H9 (cell line): ENCODE data around the gene TRO. TPM values are rescaled to one million over a fixed set of nuclear protein-coding genes. Genes with fewer than 3 reads are reported as not detected.

Experiments used
- DNase-seq: peaks from one replicate; pipeline ENCODE4 v3.0.0-alpha.2; 2017
- H2AFZ ChIP-seq: one replicate; pipeline ENCODE4 v1.6.1; 2013; ENCODE audit warnings: mild to moderate bottlenecking, low read length, control low read depth, moderate library complexity
- H2AK5ac ChIP-seq: 2 replicates; pipeline ENCODE4 v1.6.1; 2013; ENCODE audit warnings: low read length, control low read depth, mixed read lengths; ENCODE audit not compliant: insufficient read length
- H2BK120ac ChIP-seq: one replicate; pipeline ENCODE4 v1.6.1; 2013; ENCODE audit warnings: low read depth, mild to moderate bottlenecking, low read length, control low read depth, inconsistent platforms; ENCODE audit not compliant: poor library complexity, severe bottlenecking
- H2BK12ac ChIP-seq: 2 replicates; pipeline ENCODE4 v1.6.1; 2013; ENCODE audit warnings: low read length, control low read depth, mixed read lengths, low read depth; ENCODE audit not compliant: insufficient read length
- H2BK15ac ChIP-seq: 2 replicates; pipeline ENCODE4 v1.6.1; 2013; ENCODE audit warnings: low read depth, low read length, control low read depth
- H2BK20ac ChIP-seq: one replicate; pipeline ENCODE4 v1.6.1; 2013; ENCODE audit warnings: low read depth, mild to moderate bottlenecking, low read length, control low read depth, inconsistent platforms; ENCODE audit not compliant: poor library complexity, severe bottlenecking
- H2BK5ac ChIP-seq: 2 replicates; pipeline ENCODE4 v1.6.1; 2013; ENCODE audit warnings: low read length, control low read depth, mixed read lengths; ENCODE audit not compliant: insufficient read length
- H3K14ac ChIP-seq: 2 replicates; pipeline ENCODE4 v1.6.1; 2013; ENCODE audit warnings: low read length, control low read depth; ENCODE audit not compliant: insufficient read depth
- H3K18ac ChIP-seq: 2 replicates; pipeline ENCODE4 v1.6.1; 2013; ENCODE audit warnings: low read depth, mild to moderate bottlenecking, mixed read lengths, low read length, control low read depth; ENCODE audit not compliant: insufficient read length
- H3K23ac ChIP-seq: 2 replicates; pipeline ENCODE4 v1.6.1; 2013; ENCODE audit warnings: low read length, control low read depth, mixed read lengths, low read depth; ENCODE audit not compliant: insufficient read length
- H3K23me2 ChIP-seq: 2 replicates; pipeline ENCODE4 v1.6.1; 2013; ENCODE audit warnings: low read depth, mild to moderate bottlenecking, mixed read lengths, low read length, control low read depth; ENCODE audit not compliant: insufficient read length, poor library complexity, severe bottlenecking
- H3K27ac ChIP-seq: 2 replicates; pipeline ENCODE4 v1.5.1; 2013; ENCODE audit warnings: low read length, control low read depth, mixed read lengths, low read depth; ENCODE audit not compliant: insufficient read length
- H3K27me3 ChIP-seq: 2 replicates; pipeline ENCODE4 v1.6.1; 2013; ENCODE audit warnings: low read length, control low read depth, inconsistent platforms; ENCODE audit not compliant: insufficient read depth
- H3K4ac ChIP-seq: 2 replicates; pipeline ENCODE4 v1.6.1; 2013; ENCODE audit warnings: low read depth, mild to moderate bottlenecking, control low read depth, inconsistent platforms, low read length, moderate library complexity
- H3K4me1 ChIP-seq: 2 replicates; pipeline ENCODE4 v1.6.1; 2013; ENCODE audit warnings: low read length, control low read depth, inconsistent platforms; ENCODE audit not compliant: insufficient read depth
- H3K4me2 ChIP-seq: 2 replicates; pipeline ENCODE4 v1.6.1; 2013; ENCODE audit warnings: low read length, control low read depth, mixed read lengths; ENCODE audit not compliant: insufficient read length, insufficient read depth
- H3K56ac ChIP-seq: 2 replicates; pipeline ENCODE4 v1.6.1; 2013; ENCODE audit warnings: low read depth, mild to moderate bottlenecking, mixed read lengths, low read length, control low read depth; ENCODE audit not compliant: insufficient read length
- H3K79me1 ChIP-seq: 2 replicates; pipeline ENCODE4 v1.6.1; 2013; ENCODE audit warnings: low read depth, mild to moderate bottlenecking, moderate library complexity, low read length, control low read depth, inconsistent platforms; ENCODE audit not compliant: insufficient read depth, poor library complexity, severe bottlenecking
- H3K79me2 ChIP-seq: 2 replicates; pipeline ENCODE4 v1.6.1; 2013; ENCODE audit warnings: low read length, control low read depth, inconsistent platforms; ENCODE audit not compliant: insufficient read depth
- H3K9ac ChIP-seq: 2 replicates; pipeline ENCODE4 v1.6.1; 2013; ENCODE audit warnings: low read length, control low read depth, mixed read lengths; ENCODE audit not compliant: insufficient read length; ENCODE audit errors: extremely low read depth
- H3K9me3 ChIP-seq: one replicate; pipeline ENCODE4 v1.6.1; 2013; ENCODE audit warnings: low read depth, low read length, inconsistent platforms; ENCODE audit not compliant: control insufficient read depth
- H3T11ph ChIP-seq: one replicate; pipeline ENCODE4 v1.6.1; 2013; ENCODE audit warnings: mild to moderate bottlenecking, low read length, control low read depth, inconsistent platforms
- H4K20me1 ChIP-seq: one replicate; pipeline ENCODE4 v1.6.1; 2013; ENCODE audit not compliant: control insufficient read depth, insufficient read length, insufficient read depth
- H4K5ac ChIP-seq: 2 replicates; pipeline ENCODE4 v1.6.1; 2013; ENCODE audit warnings: low read depth, mild to moderate bottlenecking, mixed read lengths, low read length, control low read depth; ENCODE audit not compliant: insufficient read length
- H4K8ac ChIP-seq: replicated peaks from 2 replicates; pipeline ENCODE4 v1.6.1; 2013; ENCODE audit warnings: low read length, control low read depth, mixed read lengths, low read depth; ENCODE audit not compliant: insufficient read length
- H4K91ac ChIP-seq: 2 replicates; pipeline ENCODE4 v1.6.1; 2013; ENCODE audit warnings: low read depth, mild to moderate bottlenecking, moderate library complexity, mixed read lengths, low read length, control low read depth; ENCODE audit not compliant: insufficient read length
- H3K27ac Mint-ChIP-seq, 3 experiments: 2 replicates in 2 of 3; 3 replicates in 1 of 3; pipeline ENCODE4 v1.8.0; 2020 to 2021; ENCODE audit warnings: mixed read lengths in 3 of 3, mild to moderate bottlenecking in 1 of 3, moderate library complexity in 1 of 3
- H3K27me3 Mint-ChIP-seq: 2 replicates; pipeline ENCODE4 v1.8.0; 2021; ENCODE audit warnings: low read depth, mild to moderate bottlenecking, moderate library complexity, mixed read lengths
- H3K36me3 Mint-ChIP-seq, 3 experiments: 2 replicates in 2 of 3; 3 replicates in 1 of 3; pipeline ENCODE4 v1.8.0; 2020 to 2021; ENCODE audit warnings: low read depth in 3 of 3, mixed read lengths in 3 of 3; ENCODE audit not compliant: insufficient read depth in 1 of 3
- H3K4me1 Mint-ChIP-seq, 2 experiments: 2 replicates each; pipeline ENCODE4 v1.8.0; 2020; ENCODE audit warnings: mixed read lengths in 2 of 2
- H3K4me3 Mint-ChIP-seq, 2 experiments: 2 replicates in 1 of 2; 3 replicates in 1 of 2; pipeline ENCODE4 v1.8.0; 2020 to 2021; ENCODE audit warnings: mild to moderate bottlenecking in 2 of 2, mixed read lengths in 2 of 2, moderate library complexity in 1 of 2
- H3K9me3 Mint-ChIP-seq, 2 experiments: 2 replicates in 1 of 2; 3 replicates in 1 of 2; pipeline ENCODE4 v1.8.0; 2020; ENCODE audit warnings: mild to moderate bottlenecking in 2 of 2, mixed read lengths in 2 of 2, moderate library complexity in 1 of 2
- CTCF ChIP-seq: fragments of 200-600 bp; sonication (generic); conservative IDR thresholded peaks from 3 replicates; pipeline ENCODE4 v1.8.0; 2021; ENCODE audit warnings: antibody characterized with exemption, mild to moderate bottlenecking
- WGBS: extraction: QIAGEN DNeasy Blood & Tissue Kit; methylation state at CpG from one replicate; pipeline ENCODE4 v1.1.7; 2013; ENCODE audit warnings: missing lambda C conversion rate, low lambda C conversion rate, mixed read lengths; ENCODE audit not compliant: insufficient read length; ENCODE audit errors: extremely low coverage; 5-methylcytosine and 5-hydroxymethylcytosine counted together
- total RNA-seq: library from RNA; stranded (reverse); gene quantifications from 2 replicates; pipeline ENCODE4 v1.2.1, GENCODE V29; 2021

The TRO gene
- total RNA-seq, 1 experiment from 2014 or later, result 51.0 TPM

GRCh38 chrX:54937416-54937815, 16.8 kb downstream of the TRO start:
- Histone ChIP-seq H3K9ac (no peak overlapping the region), H3K14ac (no peak overlapping the region), H3K4ac (no peak overlapping the region), H4K91ac (no peak overlapping the region), H3K23me2 (no peaks in the 10 kb centered on the region), H4K8ac (no peak overlapping the region), H3K79me2 (no peaks in the 10 kb centered on the region), H3K56ac (no peak overlapping the region), H3K4me2 (no peak overlapping the region), H3K9me3 (peaks cover 27% of the 10 kb centered on the region), H3K27ac (no peak overlapping the region), H2BK12ac (no peak overlapping the region), H2BK120ac (no peak overlapping the region), H3K4me1 (no peaks in the 10 kb centered on the region), H2BK15ac (no peak overlapping the region), H3K18ac (no peak overlapping the region), H4K20me1 (no peaks in the 10 kb centered on the region), H3K79me1 (no peaks in the 10 kb centered on the region), H3T11ph (no peak overlapping the region), H2BK5ac (no peak overlapping the region), H2AK5ac (no peak overlapping the region), H3K23ac (no peak overlapping the region), H4K5ac (no peak overlapping the region), H3K27me3 (no peaks in the 10 kb centered on the region), H2BK20ac (no peak overlapping the region), H2AFZ (no peak overlapping the region)
- Mint-ChIP-seq H3K4me1 (no peaks in the 10 kb centered on the region), H3K9me3 (peaks cover 68% of the 10 kb centered on the region in 2 experiments), H3K4me3 (no peak overlapping the region), H3K36me3 (peaks cover 0 to 6% (median 0%) of the 10 kb centered on the region in 3 experiments; a peak in 5 of 7 replicates), H3K27me3 (peaks cover 8% of the 10 kb centered on the region), H3K27ac (no peak overlapping the region)
- no peak for TF ChIP-seq CTCF
- no peak for DNase-seq
- no CpG with 5 or more reads among the region's 4 CpGs for WGBS
